Osteocyte (in vitro differentiated cells): Measurements from ENCODE around the gene PLSCR4. TPM values are rescaled to one million over a fixed set of nuclear protein-coding genes. Genes with fewer than 3 reads are reported as not detected.

Experiments
- DNase-seq: peaks from one replicate; pipeline ENCODE4 v3.0.0; 2021; ENCODE audit warnings: mixed read lengths; ENCODE audit not compliant: unreplicated experiment; ENCODE audit errors: extremely low spot score
- H3K27ac Mint-ChIP-seq: one replicate; pipeline ENCODE4 v1.8.0; 2021; ENCODE audit warnings: mild to moderate bottlenecking, mixed read lengths; ENCODE audit not compliant: unreplicated experiment
- H3K27me3 Mint-ChIP-seq: one replicate; pipeline ENCODE4 v1.8.0; 2021; ENCODE audit warnings: mixed read lengths; ENCODE audit not compliant: unreplicated experiment
- H3K36me3 Mint-ChIP-seq: one replicate; pipeline ENCODE4 v1.8.0; 2021; ENCODE audit warnings: mixed read lengths; ENCODE audit not compliant: unreplicated experiment
- H3K4me1 Mint-ChIP-seq: one replicate; pipeline ENCODE4 v1.8.0; 2021; ENCODE audit warnings: mixed read lengths; ENCODE audit not compliant: unreplicated experiment
- H3K4me3 Mint-ChIP-seq: one replicate; pipeline ENCODE4 v1.8.0; 2021; ENCODE audit warnings: mild to moderate bottlenecking, moderate library complexity, mixed read lengths; ENCODE audit not compliant: unreplicated experiment
- H3K9me3 Mint-ChIP-seq: one replicate; pipeline ENCODE4 v1.8.0; 2021; ENCODE audit warnings: mixed read lengths; ENCODE audit not compliant: unreplicated experiment
- CTCF ChIP-seq: fragments of 200-600 bp; sonication (generic); IDR thresholded peaks from 2 replicates; pipeline ENCODE4 v1.5.0; 2021; ENCODE audit warnings: antibody characterized with exemption, mild to moderate bottlenecking, moderate library complexity
- total RNA-seq: library from RNA; stranded (reverse); gene quantifications from 2 replicates; pipeline ENCODE4 v1.2.1, GENCODE V29; 2021

Gene PLSCR4
- total RNA-seq, 1 donor from 2014 or later: 44.3 TPM

- no peaks in the 10 kb centered on the region for H3K36me3 Mint-ChIP-seq
- H3K4me1 Mint-ChIP-seq: peaks cover 24% of the 10 kb centered on the region
- TF ChIP-seq CTCF: no peak
- H3K27ac Mint-ChIP-seq: no peak overlapping the region
- no peaks in the 10 kb centered on the region for H3K27me3 Mint-ChIP-seq
- H3K9me3 Mint-ChIP-seq: no peaks in the 10 kb centered on the region
- no peak overlapping the region for H3K4me3 Mint-ChIP-seq
- DNase-seq: no peak
Observed at GRCh38 chr3:146273721-146274407, 23.0 kb upstream of the PLSCR4 start.

GRCh38 chr3:146271180-146271579 is 20.3 kb upstream of the PLSCR4 start:
- Mint-ChIP-seq H3K36me3 (no peaks in the 10 kb centered on the region), H3K4me3 (no peak overlapping the region), H3K27me3 (no peaks in the 10 kb centered on the region), H3K9me3 (no peaks in the 10 kb centered on the region), H3K4me1 (peaks cover 12% of the 10 kb centered on the region), H3K27ac (no peak overlapping the region)
- no peak for DNase-seq
- no peak for TF ChIP-seq CTCF

- no peaks in the 10 kb centered on the region for H3K9me3 Mint-ChIP-seq
- H3K27me3 Mint-ChIP-seq: no peaks in the 10 kb centered on the region
- no peak for TF ChIP-seq CTCF
- no peak for DNase-seq
- H3K4me1 Mint-ChIP-seq: peaks cover 2% of the 10 kb centered on the region
- no peak overlapping the region for H3K27ac Mint-ChIP-seq
- H3K4me3 Mint-ChIP-seq: no peak overlapping the region
- no peaks in the 10 kb centered on the region for H3K36me3 Mint-ChIP-seq
Observed at GRCh38 chr3:146269271-146269670, 18.4 kb upstream of the PLSCR4 start.

GRCh38 chr3:146268535-146269219 is 17.8 kb upstream of the PLSCR4 start:
- no peak for DNase-seq
- Mint-ChIP-seq H3K4me1 (peaks cover 8% of the 10 kb centered on the region), H3K27ac (no peak overlapping the region), H3K9me3 (no peaks in the 10 kb centered on the region), H3K27me3 (no peaks in the 10 kb centered on the region), H3K36me3 (no peaks in the 10 kb centered on the region), H3K4me3 (no peak overlapping the region)
- no peak for TF ChIP-seq CTCF

- no peaks in the 10 kb centered on the region for H3K9me3 Mint-ChIP-seq
- peaks cover 13% of the 10 kb centered on the region for H3K4me1 Mint-ChIP-seq
- H3K27ac Mint-ChIP-seq: no peak overlapping the region
- H3K27me3 Mint-ChIP-seq: no peaks in the 10 kb centered on the region
- no peak overlapping the region for H3K4me3 Mint-ChIP-seq
- no peak for DNase-seq
- H3K36me3 Mint-ChIP-seq: no peaks in the 10 kb centered on the region
- TF ChIP-seq CTCF: no peak
Observed at GRCh38 chr3:146265720-146266119, 14.8 kb upstream of the PLSCR4 start.
